H9 (cell line): ENCODE results near the gene TRIM38. TPM values are rescaled to one million over a fixed set of nuclear protein-coding genes. Genes with fewer than 3 reads are reported as not detected.

Experiments used
- DNase-seq: peaks from one replicate; pipeline ENCODE4 v3.0.0-alpha.2; 2017
- H2AFZ ChIP-seq: one replicate; pipeline ENCODE4 v1.6.1; 2013; ENCODE audit warnings: mild to moderate bottlenecking, low read length, control low read depth, moderate library complexity
- H2AK5ac ChIP-seq: 2 replicates; pipeline ENCODE4 v1.6.1; 2013; ENCODE audit warnings: low read length, control low read depth, mixed read lengths; ENCODE audit not compliant: insufficient read length
- H2BK120ac ChIP-seq: one replicate; pipeline ENCODE4 v1.6.1; 2013; ENCODE audit warnings: low read depth, mild to moderate bottlenecking, low read length, control low read depth, inconsistent platforms; ENCODE audit not compliant: poor library complexity, severe bottlenecking
- H2BK12ac ChIP-seq: 2 replicates; pipeline ENCODE4 v1.6.1; 2013; ENCODE audit warnings: low read length, control low read depth, mixed read lengths, low read depth; ENCODE audit not compliant: insufficient read length
- H2BK15ac ChIP-seq: 2 replicates; pipeline ENCODE4 v1.6.1; 2013; ENCODE audit warnings: low read depth, low read length, control low read depth
- H2BK20ac ChIP-seq: one replicate; pipeline ENCODE4 v1.6.1; 2013; ENCODE audit warnings: low read depth, mild to moderate bottlenecking, low read length, control low read depth, inconsistent platforms; ENCODE audit not compliant: poor library complexity, severe bottlenecking
- H2BK5ac ChIP-seq: 2 replicates; pipeline ENCODE4 v1.6.1; 2013; ENCODE audit warnings: low read length, control low read depth, mixed read lengths; ENCODE audit not compliant: insufficient read length
- H3K14ac ChIP-seq: 2 replicates; pipeline ENCODE4 v1.6.1; 2013; ENCODE audit warnings: low read length, control low read depth; ENCODE audit not compliant: insufficient read depth
- H3K18ac ChIP-seq: 2 replicates; pipeline ENCODE4 v1.6.1; 2013; ENCODE audit warnings: low read depth, mild to moderate bottlenecking, mixed read lengths, low read length, control low read depth; ENCODE audit not compliant: insufficient read length
- H3K23ac ChIP-seq: 2 replicates; pipeline ENCODE4 v1.6.1; 2013; ENCODE audit warnings: low read length, control low read depth, mixed read lengths, low read depth; ENCODE audit not compliant: insufficient read length
- H3K23me2 ChIP-seq: 2 replicates; pipeline ENCODE4 v1.6.1; 2013; ENCODE audit warnings: low read depth, mild to moderate bottlenecking, mixed read lengths, low read length, control low read depth; ENCODE audit not compliant: insufficient read length, poor library complexity, severe bottlenecking
- H3K27ac ChIP-seq: 2 replicates; pipeline ENCODE4 v1.5.1; 2013; ENCODE audit warnings: low read length, control low read depth, mixed read lengths, low read depth; ENCODE audit not compliant: insufficient read length
- H3K27me3 ChIP-seq: 2 replicates; pipeline ENCODE4 v1.6.1; 2013; ENCODE audit warnings: low read length, control low read depth, inconsistent platforms; ENCODE audit not compliant: insufficient read depth
- H3K4ac ChIP-seq: 2 replicates; pipeline ENCODE4 v1.6.1; 2013; ENCODE audit warnings: low read depth, mild to moderate bottlenecking, control low read depth, inconsistent platforms, low read length, moderate library complexity
- H3K4me1 ChIP-seq: 2 replicates; pipeline ENCODE4 v1.6.1; 2013; ENCODE audit warnings: low read length, control low read depth, inconsistent platforms; ENCODE audit not compliant: insufficient read depth
- H3K4me2 ChIP-seq: 2 replicates; pipeline ENCODE4 v1.6.1; 2013; ENCODE audit warnings: low read length, control low read depth, mixed read lengths; ENCODE audit not compliant: insufficient read length, insufficient read depth
- H3K56ac ChIP-seq: 2 replicates; pipeline ENCODE4 v1.6.1; 2013; ENCODE audit warnings: low read depth, mild to moderate bottlenecking, mixed read lengths, low read length, control low read depth; ENCODE audit not compliant: insufficient read length
- H3K79me1 ChIP-seq: 2 replicates; pipeline ENCODE4 v1.6.1; 2013; ENCODE audit warnings: low read depth, mild to moderate bottlenecking, moderate library complexity, low read length, control low read depth, inconsistent platforms; ENCODE audit not compliant: insufficient read depth, poor library complexity, severe bottlenecking
- H3K79me2 ChIP-seq: 2 replicates; pipeline ENCODE4 v1.6.1; 2013; ENCODE audit warnings: low read length, control low read depth, inconsistent platforms; ENCODE audit not compliant: insufficient read depth
- H3K9ac ChIP-seq: 2 replicates; pipeline ENCODE4 v1.6.1; 2013; ENCODE audit warnings: low read length, control low read depth, mixed read lengths; ENCODE audit not compliant: insufficient read length; ENCODE audit errors: extremely low read depth
- H3K9me3 ChIP-seq: one replicate; pipeline ENCODE4 v1.6.1; 2013; ENCODE audit warnings: low read depth, low read length, inconsistent platforms; ENCODE audit not compliant: control insufficient read depth
- H3T11ph ChIP-seq: one replicate; pipeline ENCODE4 v1.6.1; 2013; ENCODE audit warnings: mild to moderate bottlenecking, low read length, control low read depth, inconsistent platforms
- H4K20me1 ChIP-seq: one replicate; pipeline ENCODE4 v1.6.1; 2013; ENCODE audit not compliant: control insufficient read depth, insufficient read length, insufficient read depth
- H4K5ac ChIP-seq: 2 replicates; pipeline ENCODE4 v1.6.1; 2013; ENCODE audit warnings: low read depth, mild to moderate bottlenecking, mixed read lengths, low read length, control low read depth; ENCODE audit not compliant: insufficient read length
- H4K8ac ChIP-seq: replicated peaks from 2 replicates; pipeline ENCODE4 v1.6.1; 2013; ENCODE audit warnings: low read length, control low read depth, mixed read lengths, low read depth; ENCODE audit not compliant: insufficient read length
- H4K91ac ChIP-seq: 2 replicates; pipeline ENCODE4 v1.6.1; 2013; ENCODE audit warnings: low read depth, mild to moderate bottlenecking, moderate library complexity, mixed read lengths, low read length, control low read depth; ENCODE audit not compliant: insufficient read length
- H3K27ac Mint-ChIP-seq, 3 experiments: 2 replicates in 2 of 3; 3 replicates in 1 of 3; pipeline ENCODE4 v1.8.0; 2020 to 2021; ENCODE audit warnings: mixed read lengths in 3 of 3, mild to moderate bottlenecking in 1 of 3, moderate library complexity in 1 of 3
- H3K27me3 Mint-ChIP-seq: 2 replicates; pipeline ENCODE4 v1.8.0; 2021; ENCODE audit warnings: low read depth, mild to moderate bottlenecking, moderate library complexity, mixed read lengths
- H3K36me3 Mint-ChIP-seq, 3 experiments: 2 replicates in 2 of 3; 3 replicates in 1 of 3; pipeline ENCODE4 v1.8.0; 2020 to 2021; ENCODE audit warnings: low read depth in 3 of 3, mixed read lengths in 3 of 3; ENCODE audit not compliant: insufficient read depth in 1 of 3
- H3K4me1 Mint-ChIP-seq, 2 experiments: 2 replicates each; pipeline ENCODE4 v1.8.0; 2020; ENCODE audit warnings: mixed read lengths in 2 of 2
- H3K4me3 Mint-ChIP-seq, 2 experiments: 2 replicates in 1 of 2; 3 replicates in 1 of 2; pipeline ENCODE4 v1.8.0; 2020 to 2021; ENCODE audit warnings: mild to moderate bottlenecking in 2 of 2, mixed read lengths in 2 of 2, moderate library complexity in 1 of 2
- H3K9me3 Mint-ChIP-seq, 2 experiments: 2 replicates in 1 of 2; 3 replicates in 1 of 2; pipeline ENCODE4 v1.8.0; 2020; ENCODE audit warnings: mild to moderate bottlenecking in 2 of 2, mixed read lengths in 2 of 2, moderate library complexity in 1 of 2
- CTCF ChIP-seq: fragments of 200-600 bp; sonication (generic); conservative IDR thresholded peaks from 3 replicates; pipeline ENCODE4 v1.8.0; 2021; ENCODE audit warnings: antibody characterized with exemption, mild to moderate bottlenecking
- WGBS: extraction: QIAGEN DNeasy Blood & Tissue Kit; methylation state at CpG from one replicate; pipeline ENCODE4 v1.1.7; 2013; ENCODE audit warnings: missing lambda C conversion rate, low lambda C conversion rate, mixed read lengths; ENCODE audit not compliant: insufficient read length; ENCODE audit errors: extremely low coverage; 5-methylcytosine and 5-hydroxymethylcytosine counted together
- total RNA-seq: library from RNA; stranded (reverse); gene quantifications from 2 replicates; pipeline ENCODE4 v1.2.1, GENCODE V29; 2021

TRIM38 gene
- total RNA-seq, 1 experiment from 2014 or later: 0.61 TPM

GRCh38 chr6:26028746-26029569 is 66.4 kb downstream of the TRIM38 start:
- no peak overlapping the region; the same call in 1 of the 2 replicates for H3K4ac ChIP-seq
- peak overlapping the region; percentile 30 for H3K9ac ChIP-seq
- H3K4me3 Mint-ChIP-seq: peak overlapping the region; percentile 39 to 73
- H3K27ac ChIP-seq: peak overlapping the region; percentile 96
- H4K20me1 ChIP-seq: no peaks in the 10 kb centered on the region
- H2AFZ ChIP-seq: no peak overlapping the region
- no peak overlapping the region for H2BK5ac ChIP-seq
- peak overlapping the region; percentile 90; the same call in 1 of the 2 replicates for H3K14ac ChIP-seq
- no peak overlapping the region for H4K8ac ChIP-seq
- H2BK20ac ChIP-seq: no peak overlapping the region
- no CpG with 5 or more reads among the region's 10 CpGs for WGBS
- no peaks in the 10 kb centered on the region for H3K79me2 ChIP-seq
- H3K56ac ChIP-seq: no peak overlapping the region
- TF ChIP-seq CTCF: no peak
- H3K9me3 Mint-ChIP-seq: no peaks in the 10 kb centered on the region; a peak in 1 of 5 replicates
- H4K91ac ChIP-seq: no peak overlapping the region
- peaks cover 58 to 62% of the 10 kb centered on the region in 2 experiments for H3K4me1 Mint-ChIP-seq
- no peak overlapping the region for H2BK15ac ChIP-seq
- H2BK120ac ChIP-seq: no peak overlapping the region
- H2BK12ac ChIP-seq: no peak overlapping the region
- H3K27ac Mint-ChIP-seq: peak overlapping the region; percentile 96 to 99 (median 97)
- no peak overlapping the region for H4K5ac ChIP-seq
- peak; percentile 61 for DNase-seq
- H3K27me3 ChIP-seq: no peaks in the 10 kb centered on the region
- H3K79me1 ChIP-seq: no peaks in the 10 kb centered on the region
- peak overlapping the region; percentile 83 for H3K18ac ChIP-seq
- H3K4me2 ChIP-seq: peak overlapping the region; percentile 20
- peaks cover 21% of the 10 kb centered on the region for H3K23me2 ChIP-seq
- H3K27me3 Mint-ChIP-seq: no peaks in the 10 kb centered on the region; the same call in 1 of the 2 replicates
- H3K23ac ChIP-seq: no peak overlapping the region
- H3T11ph ChIP-seq: peak overlapping the region; percentile 68
- no peaks in the 10 kb centered on the region for H3K9me3 ChIP-seq
- no peaks in the 10 kb centered on the region; the same call in 1 of the 2 replicates for H3K4me1 ChIP-seq
- H2AK5ac ChIP-seq: no peak overlapping the region
- H3K36me3 Mint-ChIP-seq: no peaks in the 10 kb centered on the region
